ENCODE data around the gene SRCIN1.
"Not testable (repeated sequence)": the region's sequence is repeated elsewhere in the genome, so short reads cannot be mapped to it uniquely, and the experiment has no call there.

DNA sequence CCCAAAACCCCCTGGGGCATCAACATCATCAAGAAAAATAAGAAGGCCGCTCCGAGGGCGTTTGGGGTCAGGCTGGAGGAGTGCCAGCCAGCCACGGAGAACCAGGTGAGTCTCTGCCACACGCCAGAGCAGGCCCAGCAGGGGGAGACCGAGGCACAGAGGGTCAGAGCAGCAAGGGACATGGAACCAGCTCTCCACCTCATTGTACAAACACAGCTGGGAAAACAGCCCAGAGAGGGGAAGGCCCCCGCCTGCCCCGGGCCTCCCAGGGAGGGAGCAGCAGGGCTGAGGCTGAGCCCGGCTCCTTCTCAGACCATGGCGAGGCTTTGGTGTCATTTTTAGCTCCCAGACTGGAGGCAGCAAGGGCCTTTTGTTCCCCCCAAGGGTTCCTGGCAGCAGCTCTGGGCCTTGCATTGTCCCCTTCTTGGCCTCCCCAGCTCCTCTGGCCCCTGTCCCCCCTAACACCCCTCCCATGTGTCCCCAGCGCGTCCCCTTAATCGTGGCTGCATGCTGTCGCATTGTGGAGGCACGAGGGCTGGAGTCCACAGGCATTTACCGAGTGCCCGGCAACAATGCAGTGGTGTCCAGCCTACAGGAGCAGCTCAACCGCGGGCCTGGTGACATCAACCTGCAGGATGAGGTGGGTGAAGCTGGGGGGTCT is 123.6 kb downstream of the SRCIN1 start:
- not testable (repeated sequence) for TF ChIP-seq POLR2A (IDR thresholded peaks at IDR 0.05)
- TF ChIP-seq, protein P1, sequence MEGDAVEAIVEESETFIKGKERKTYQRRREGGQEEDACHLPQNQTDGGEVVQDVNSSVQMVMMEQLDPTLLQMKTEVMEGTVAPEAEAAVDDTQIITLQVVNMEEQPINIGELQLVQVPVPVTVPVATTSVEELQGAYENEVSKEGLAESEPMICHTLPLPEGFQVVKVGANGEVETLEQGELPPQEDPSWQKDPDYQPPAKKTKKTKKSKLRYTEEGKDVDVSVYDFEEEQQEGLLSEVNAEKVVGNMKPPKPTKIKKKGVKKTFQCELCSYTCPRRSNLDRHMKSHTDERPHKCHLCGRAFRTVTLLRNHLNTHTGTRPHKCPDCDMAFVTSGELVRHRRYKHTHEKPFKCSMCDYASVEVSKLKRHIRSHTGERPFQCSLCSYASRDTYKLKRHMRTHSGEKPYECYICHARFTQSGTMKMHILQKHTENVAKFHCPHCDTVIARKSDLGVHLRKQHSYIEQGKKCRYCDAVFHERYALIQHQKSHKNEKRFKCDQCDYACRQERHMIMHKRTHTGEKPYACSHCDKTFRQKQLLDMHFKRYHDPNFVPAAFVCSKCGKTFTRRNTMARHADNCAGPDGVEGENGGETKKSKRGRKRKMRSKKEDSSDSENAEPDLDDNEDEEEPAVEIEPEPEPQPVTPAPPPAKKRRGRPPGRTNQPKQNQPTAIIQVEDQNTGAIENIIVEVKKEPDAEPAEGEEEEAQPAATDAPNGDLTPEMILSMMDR (IDR thresholded peaks at IDR 0.05), result not testable (repeated sequence)

All from thyroid gland (tissue), 4 donors.